GM10847 (cell line): ENCODE data around the gene GYS1.

Experiments
- POLR2A ChIP-seq: IDR thresholded peaks from 2 replicates; pipeline ENCODE4 v1.6.1; 2011; ENCODE audit not compliant: insufficient read length; ENCODE audit errors: extremely low read depth

GYS1 gene

GRCh38 chr19:49014870-49015255 lies 21.8 kb upstream of the GYS1 start:
- TF ChIP-seq POLR2A = no peak

GRCh38 chr19:49014123-49014869 lies 21.2 kb upstream of the GYS1 start:
- no peak for TF ChIP-seq POLR2A

GRCh38 chr19:49011194-49011593 lies 18.1 kb upstream of the GYS1 start:
- TF ChIP-seq POLR2A = no peak

GRCh38 chr19:49010453-49010852 lies 17.3 kb upstream of the GYS1 start:
- no peak for TF ChIP-seq POLR2A

GRCh38 chr19:49009828-49010227 lies 16.7 kb upstream of the GYS1 start:
- no peak for TF ChIP-seq POLR2A

- TF ChIP-seq POLR2A = no peak
Measured at GRCh38 chr19:49006905-49007304, 13.8 kb upstream of the GYS1 start.

GRCh38 chr19:49004964-49005614 lies 12.0 kb upstream of the GYS1 start:
- TF ChIP-seq POLR2A = no peak

- TF ChIP-seq POLR2A = no peak
Measured at GRCh38 chr19:49004133-49004532, 11.0 kb upstream of the GYS1 start.

- no peak for TF ChIP-seq POLR2A
Measured at GRCh38 chr19:48999481-49000325, 6.6 kb upstream of the GYS1 start.

- no peak for TF ChIP-seq POLR2A
Measured at GRCh38 chr19:48997972-48998371, 4.9 kb upstream of the GYS1 start.

- TF ChIP-seq POLR2A = no peak
Measured at GRCh38 chr19:48994035-48994386, 902 bp upstream of the GYS1 start.

- no peak for TF ChIP-seq POLR2A
Measured at GRCh38 chr19:48992581-48993174, 431 bp downstream of the GYS1 start.

GRCh38 chr19:48991873-48992580 lies 1.1 kb downstream of the GYS1 start:
- no peak for TF ChIP-seq POLR2A

GRCh38 chr19:48991011-48991609 lies 2.0 kb downstream of the GYS1 start:
- no peak for TF ChIP-seq POLR2A

- no peak for TF ChIP-seq POLR2A
Measured at GRCh38 chr19:48990400-48990799, 2.7 kb downstream of the GYS1 start.
